AML-193 (cell line): ENCODE measurements around the gene B4GALT1.
A peak's percentile ranks its signal among the peaks of the same experiment; 100 is the strongest.
"Not testable (repeated sequence)": the region's sequence is repeated elsewhere in the genome, so short reads cannot be mapped to it uniquely, and the experiment has no call there.

ENCODE experiments used
- DNase-seq, 2 experiments: peaks; one replicate each; lab custom pipeline; 2025; lab: John Stamatoyannopoulos, UW

B4GALT1 gene

GRCh38 chr9:33184963-33185362 lies 17.8 kb upstream of the B4GALT1 start:
- DNase-seq: no peak

GRCh38 chr9:33182519-33182918 lies 15.4 kb upstream of the B4GALT1 start:
- DNase-seq: no peak

GRCh38 chr9:33180526-33181184 lies 13.5 kb upstream of the B4GALT1 start:
- no peak for DNase-seq

GRCh38 chr9:33178972-33179697 lies 12.0 kb upstream of the B4GALT1 start:
- DNase-seq: no peak

- no peak for DNase-seq
These were observed 10.5 kb upstream of the B4GALT1 start for GRCh38 chr9:33177639-33178038.

- DNase-seq: no peak
These were observed 9.9 kb upstream of the B4GALT1 start for GRCh38 chr9:33177086-33177485.

GRCh38 chr9:33175649-33176325 lies 8.7 kb upstream of the B4GALT1 start:
- DNase-seq: no peak

- no peak for DNase-seq
These were observed 5.4 kb upstream of the B4GALT1 start for GRCh38 chr9:33172256-33173238.

GRCh38 chr9:33170464-33171415 lies 3.6 kb upstream of the B4GALT1 start:
- peak; percentile 45 to 53 for DNase-seq

- no peak for DNase-seq
These were observed 1.9 kb upstream of the B4GALT1 start for GRCh38 chr9:33168941-33169544.

- DNase-seq: peak; percentile 28 to 44
These were observed 881 bp upstream of the B4GALT1 start for GRCh38 chr9:33167972-33168461.

- no peak for DNase-seq
These were observed 679 bp downstream of the B4GALT1 start for GRCh38 chr9:33166231-33167083.

- DNase-seq: peak; percentile 69 to 81
These were observed 1.6 kb downstream of the B4GALT1 start for GRCh38 chr9:33165263-33166151.

- not testable (repeated sequence) for DNase-seq
These were observed 2.2 kb downstream of the B4GALT1 start for GRCh38 chr9:33164921-33165262.

GRCh38 chr9:33164138-33164809 lies 2.9 kb downstream of the B4GALT1 start:
- DNase-seq: peak; percentile 9 to 34

GRCh38 chr9:33163433-33164137 lies 3.6 kb downstream of the B4GALT1 start:
- no peak for DNase-seq

GRCh38 chr9:33162721-33163311 lies 4.3 kb downstream of the B4GALT1 start:
- DNase-seq: no peak
